HEK293 (cell line): ENCODE results near the gene DEDD.

ENCODE experiments used
- AEBP2 ChIP-seq: fragments of 450-650 bp; formaldehyde crosslinking; IDR thresholded peaks from 2 replicates; pipeline ENCODE4 v1.5.1; 2016; ENCODE audit warnings: missing biosample characterization, missing genetic modification characterization, borderline replicate concordance
- ELK4 ChIP-seq: IDR thresholded peaks from 2 replicates; pipeline ENCODE4 v1.6.1; 2011; ENCODE audit warnings: mild to moderate bottlenecking, low read depth, low read length, borderline replicate concordance
- GLI4 ChIP-seq: fragments of 450-650 bp; formaldehyde crosslinking; IDR thresholded peaks from 2 replicates; pipeline ENCODE4 v1.5.1; 2016; ENCODE audit warnings: missing biosample characterization, missing genetic modification characterization
- KLF16 ChIP-seq: fragments of 450-650 bp; formaldehyde crosslinking; IDR thresholded peaks from 2 replicates; pipeline ENCODE4 v1.5.1; 2017; ENCODE audit warnings: missing biosample characterization, missing genetic modification characterization
- SETDB1 ChIP-seq: IDR thresholded peaks from one replicate; pipeline ENCODE4 v1.6.1; 2017; ENCODE audit warnings: mild to moderate bottlenecking, low read length, moderate library complexity, mixed read lengths; ENCODE audit not compliant: insufficient read length
- TSHZ1 ChIP-seq: fragments of 450-650 bp; formaldehyde crosslinking; IDR thresholded peaks from 2 replicates; pipeline ENCODE4 v1.5.1; 2016; ENCODE audit warnings: missing biosample characterization, missing genetic modification characterization, borderline replicate concordance
- ZBTB21 ChIP-seq: fragments of 450-650 bp; formaldehyde crosslinking; IDR thresholded peaks from 2 replicates; pipeline ENCODE4 v1.5.1; 2017; ENCODE audit warnings: missing biosample characterization, missing genetic modification characterization
- ZNF138 ChIP-seq: fragments of 450-650 bp; formaldehyde crosslinking; IDR thresholded peaks from 2 replicates; pipeline ENCODE4 v1.5.1; 2016; ENCODE audit warnings: missing biosample characterization, missing genetic modification characterization, borderline replicate concordance
- ZNF174 ChIP-seq: fragments of 450-650 bp; formaldehyde crosslinking; IDR thresholded peaks from 2 replicates; pipeline ENCODE4 v1.5.0; 2017; ENCODE audit warnings: missing biosample characterization, mild to moderate bottlenecking, missing genetic modification characterization
- ZNF18 ChIP-seq: fragments of 450-650 bp; formaldehyde crosslinking; IDR thresholded peaks from 2 replicates; pipeline ENCODE4 v1.5.1; 2016; ENCODE audit warnings: missing biosample characterization, missing genetic modification characterization
- ZNF2 ChIP-seq: fragments of 450-650 bp; formaldehyde crosslinking; IDR thresholded peaks from 2 replicates; pipeline ENCODE4 v1.5.1; 2016; ENCODE audit warnings: missing biosample characterization, missing genetic modification characterization
- ZNF23 ChIP-seq: fragments of 450-650 bp; formaldehyde crosslinking; IDR thresholded peaks from 2 replicates; pipeline ENCODE4 v1.5.1; 2016; ENCODE audit warnings: missing biosample characterization, missing genetic modification characterization, borderline replicate concordance
- ZNF26 ChIP-seq: fragments of 450-650 bp; formaldehyde crosslinking; IDR thresholded peaks from 2 replicates; pipeline ENCODE4 v1.5.1; 2016; ENCODE audit warnings: missing biosample characterization, missing genetic modification characterization
- ZNF266 ChIP-seq: fragments of 450-650 bp; formaldehyde crosslinking; IDR thresholded peaks from 2 replicates; pipeline ENCODE4 v1.5.1; 2016; ENCODE audit warnings: missing biosample characterization, missing genetic modification characterization, low read depth
- ZNF280D ChIP-seq: fragments of 450-650 bp; formaldehyde crosslinking; IDR thresholded peaks from 2 replicates; pipeline ENCODE4 v1.5.1; 2016; ENCODE audit warnings: missing biosample characterization, missing genetic modification characterization
- ZNF311 ChIP-seq: fragments of 450-650 bp; formaldehyde crosslinking; IDR thresholded peaks from 2 replicates; pipeline ENCODE4 v1.5.1; 2017; ENCODE audit warnings: missing biosample characterization, missing genetic modification characterization, borderline replicate concordance
- ZNF324 ChIP-seq: fragments of 450-650 bp; formaldehyde crosslinking; IDR thresholded peaks from 2 replicates; pipeline ENCODE4 v1.5.1; 2016; ENCODE audit warnings: missing biosample characterization, missing genetic modification characterization
- ZNF449 ChIP-seq: fragments of 450-650 bp; formaldehyde crosslinking; IDR thresholded peaks from 2 replicates; pipeline ENCODE4 v1.5.1; 2017; ENCODE audit warnings: missing biosample characterization, mild to moderate bottlenecking, missing genetic modification characterization, moderate library complexity
- ZNF585B ChIP-seq: fragments of 450-650 bp; formaldehyde crosslinking; IDR thresholded peaks from 2 replicates; pipeline ENCODE4 v1.5.1; 2016; ENCODE audit warnings: missing biosample characterization, missing genetic modification characterization
- ZNF747 ChIP-seq: fragments of 450-650 bp; formaldehyde crosslinking; IDR thresholded peaks from 2 replicates; pipeline ENCODE4 v1.5.1; 2016; ENCODE audit warnings: missing biosample characterization, missing genetic modification characterization
- ZNF785 ChIP-seq: fragments of 450-650 bp; formaldehyde crosslinking; IDR thresholded peaks from 2 replicates; pipeline ENCODE4 v1.5.1; 2016; ENCODE audit warnings: missing biosample characterization, missing genetic modification characterization
- ZNF792 ChIP-seq: fragments of 450-650 bp; formaldehyde crosslinking; IDR thresholded peaks from 2 replicates; pipeline ENCODE4 v1.5.1; 2016; ENCODE audit warnings: missing biosample characterization, missing genetic modification characterization
- ZNF837 ChIP-seq: fragments of 450-650 bp; formaldehyde crosslinking; IDR thresholded peaks from 2 replicates; pipeline ENCODE4 v1.5.1; 2016; ENCODE audit warnings: missing biosample characterization, missing genetic modification characterization

DEDD gene

GRCh38 chr1:161153682-161154337 is 21.3 kb upstream of the DEDD start, which contains the start of gene UFC1 (continued):
- TF ChIP-seq ZNF2 (tag by site-specific recombination) (peak; percentile 98), GLI4 (tag by site-specific recombination) (peak; percentile 63; the same call in 1 of the 2 replicates), ZNF23 (no peak), ZNF585B (tag by site-specific recombination) (no peak), ZNF311 (tag by site-specific recombination) (no peak), ZNF26 (tag by site-specific recombination) (no peak), ZNF138 (tag by site-specific recombination) (no peak), ZNF449 (tag by site-specific recombination) (peak; percentile 72; the same call in 1 of the 2 replicates), AEBP2 (tag by site-specific recombination) (no peak), ZNF324 (tag by site-specific recombination) (peak; percentile 97), ZNF785 (tag by site-specific recombination) (no peak), ZNF18 (tag by site-specific recombination) (0 out of 2 replicates have a peak, but pooled peaks have one; percentile 40), ZNF792 (tag by site-specific recombination) (no peak), ZNF837 (tag by site-specific recombination) (no peak), TSHZ1 (tag by site-specific recombination) (no peak), ZNF266 (no peak), ZBTB21 (tag by site-specific recombination) (peak; percentile 72; the same call in 1 of the 2 replicates), ZNF174 (no peak), KLF16 (peak; percentile 83; the same call in 1 of the 2 replicates), ELK4 (peak; percentile 40; the same call in 1 of the 2 replicates), SETDB1 (no peak), ZNF747 (tag by site-specific recombination) (no peak), ZNF280D (peak; percentile 71; the same call in 1 of the 2 replicates)
